Measurements from ENCODE around the gene FAF1. TPM values are rescaled to one million over a fixed set of nuclear protein-coding genes. Genes with fewer than 3 reads are reported as not detected.

FAF1 gene
- total and polyA plus RNA-seq, 4 donors, result 8.6 to 45.0 (median 18.2) TPM

DNA sequence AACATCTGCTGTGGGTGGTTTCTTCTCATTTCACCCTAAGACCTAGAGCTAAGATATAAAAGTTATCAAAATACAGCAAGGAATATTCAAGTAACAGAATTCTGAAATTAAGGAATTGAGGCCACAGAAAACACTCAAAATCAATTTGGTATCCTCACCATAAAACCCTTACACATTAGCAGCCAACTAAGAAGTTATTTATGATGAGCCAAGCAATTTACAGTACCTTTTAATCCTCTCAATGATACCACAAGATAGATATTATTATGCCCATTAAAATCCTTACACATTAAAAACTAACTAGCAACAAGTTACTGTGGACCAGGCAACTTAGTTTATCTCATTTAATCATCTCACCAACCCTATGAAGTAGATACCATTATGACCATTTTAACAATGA, 81.6 kb downstream of the FAF1 start:
- H3K4me3 ChIP-seq (ENCODE audit: low read depth in 1 of 3, low read length in 3 of 3), result no peak overlapping the region
- H3K4me1 ChIP-seq (ENCODE audit: control insufficient read depth in 4 of 4, insufficient read depth in 4 of 4, low read length in 3 of 4), result peaks cover 0 to 2% (median 0%) of the 10 kb centered on the region in 4 donors
- no peaks in the 10 kb centered on the region for H3K36me3 ChIP-seq (ENCODE audit: control insufficient read depth in 4 of 4, insufficient read depth in 3 of 4, low read depth in 1 of 4, low read length in 3 of 4)
- no peaks in the 10 kb centered on the region for H3K9me3 ChIP-seq (ENCODE audit: control insufficient read depth in 4 of 4, low read length in 3 of 4)
- TF ChIP-seq MAX (IDR thresholded peaks at IDR 0.05) (no peak), HNF4G (IDR thresholded peaks at IDR 0.05) (no peak), TAF1 (conservative IDR thresholded peaks at IDR 0.05) (no peak), GABPA (IDR thresholded peaks at IDR 0.05 in 1 of 2, conservative IDR thresholded peaks at IDR 0.05 in 1 of 2) (no peak), FOXA2 (IDR thresholded peaks at IDR 0.05) (no peak), EGR1 (IDR thresholded peaks at IDR 0.05; ENCODE audit: low read depth in 2 of 2) (no peak)
- TF ChIP-seq, protein P1, sequence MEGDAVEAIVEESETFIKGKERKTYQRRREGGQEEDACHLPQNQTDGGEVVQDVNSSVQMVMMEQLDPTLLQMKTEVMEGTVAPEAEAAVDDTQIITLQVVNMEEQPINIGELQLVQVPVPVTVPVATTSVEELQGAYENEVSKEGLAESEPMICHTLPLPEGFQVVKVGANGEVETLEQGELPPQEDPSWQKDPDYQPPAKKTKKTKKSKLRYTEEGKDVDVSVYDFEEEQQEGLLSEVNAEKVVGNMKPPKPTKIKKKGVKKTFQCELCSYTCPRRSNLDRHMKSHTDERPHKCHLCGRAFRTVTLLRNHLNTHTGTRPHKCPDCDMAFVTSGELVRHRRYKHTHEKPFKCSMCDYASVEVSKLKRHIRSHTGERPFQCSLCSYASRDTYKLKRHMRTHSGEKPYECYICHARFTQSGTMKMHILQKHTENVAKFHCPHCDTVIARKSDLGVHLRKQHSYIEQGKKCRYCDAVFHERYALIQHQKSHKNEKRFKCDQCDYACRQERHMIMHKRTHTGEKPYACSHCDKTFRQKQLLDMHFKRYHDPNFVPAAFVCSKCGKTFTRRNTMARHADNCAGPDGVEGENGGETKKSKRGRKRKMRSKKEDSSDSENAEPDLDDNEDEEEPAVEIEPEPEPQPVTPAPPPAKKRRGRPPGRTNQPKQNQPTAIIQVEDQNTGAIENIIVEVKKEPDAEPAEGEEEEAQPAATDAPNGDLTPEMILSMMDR (IDR thresholded peaks at IDR 0.05; ENCODE audit: low read depth, low read length, missing input control), result no peak
- H3K9ac ChIP-seq (ENCODE audit: low read depth in 1 of 2, low read length in 2 of 2), result no peak overlapping the region
- H3K27me3 ChIP-seq (ENCODE audit: control insufficient read depth in 4 of 4, insufficient read depth in 4 of 4, low read length in 3 of 4), result no peaks in the 10 kb centered on the region
- no peak overlapping the region for H3K27ac ChIP-seq (ENCODE audit: low read depth in 1 of 2, low read length in 2 of 2)
- DNase-seq (ENCODE audit: low spot score), result no peak

DNA sequence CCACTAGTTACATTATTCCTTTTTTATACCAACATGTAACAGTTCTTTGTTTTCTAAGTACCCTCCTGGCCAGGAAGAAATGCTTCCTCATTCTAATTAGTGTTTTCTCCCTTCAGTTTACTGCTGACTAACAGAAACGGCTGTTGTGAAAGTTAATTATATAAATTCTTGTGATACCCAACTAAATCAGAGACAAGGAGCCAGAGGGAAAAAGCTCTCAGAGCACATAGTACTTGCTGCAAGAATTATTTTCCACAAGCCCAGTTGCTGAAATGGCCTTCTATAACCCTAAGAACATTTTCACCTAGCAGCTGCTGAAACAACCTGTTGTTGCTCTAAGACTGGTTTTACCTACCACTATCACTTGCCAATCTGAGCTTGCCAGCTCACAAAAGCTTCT, 82.4 kb downstream of the FAF1 start:
- WGBS, result 70% methylated on average over 1 of the region's 1 CpG
- Histone ChIP-seq H3K4me1 (ENCODE audit: control insufficient read depth in 4 of 4, insufficient read depth in 4 of 4, low read length in 3 of 4) (peaks cover 0 to 2% (median 0%) of the 10 kb centered on the region in 4 donors), H3K36me3 (ENCODE audit: control insufficient read depth in 4 of 4, insufficient read depth in 3 of 4, low read depth in 1 of 4, low read length in 3 of 4) (no peaks in the 10 kb centered on the region), H3K27ac (ENCODE audit: low read depth in 1 of 2, low read length in 2 of 2) (no peak overlapping the region), H3K9me3 (ENCODE audit: control insufficient read depth in 4 of 4, low read length in 3 of 4) (no peaks in the 10 kb centered on the region), H3K9ac (ENCODE audit: low read depth in 1 of 2, low read length in 2 of 2) (no peak overlapping the region), H3K4me3 (ENCODE audit: low read depth in 1 of 3, low read length in 3 of 3) (no peak overlapping the region), H3K27me3 (ENCODE audit: control insufficient read depth in 4 of 4, insufficient read depth in 4 of 4, low read length in 3 of 4) (no peaks in the 10 kb centered on the region)
- no peak for TF ChIP-seq MAX (IDR thresholded peaks at IDR 0.05)
- TF ChIP-seq YY1 (IDR thresholded peaks at IDR 0.05), result no peak
- TF ChIP-seq HNF4A (conservative IDR thresholded peaks at IDR 0.05), result no peak
- no peak for TF ChIP-seq ZBTB33 (IDR thresholded peaks at IDR 0.05)
- TF ChIP-seq FOXA2 (IDR thresholded peaks at IDR 0.05), result no peak
- TF ChIP-seq FOXA1 (IDR thresholded peaks at IDR 0.05), result no peak
- TF ChIP-seq SP1 (IDR thresholded peaks at IDR 0.05), result no peak
- TF ChIP-seq, protein P2, sequence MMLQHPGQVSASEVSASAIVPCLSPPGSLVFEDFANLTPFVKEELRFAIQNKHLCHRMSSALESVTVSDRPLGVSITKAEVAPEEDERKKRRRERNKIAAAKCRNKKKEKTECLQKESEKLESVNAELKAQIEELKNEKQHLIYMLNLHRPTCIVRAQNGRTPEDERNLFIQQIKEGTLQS (IDR thresholded peaks at IDR 0.05), result no peak
- no peak for TF ChIP-seq GABPA (IDR thresholded peaks at IDR 0.05 in 1 of 2, conservative IDR thresholded peaks at IDR 0.05 in 1 of 2)
- TF ChIP-seq, protein P1 (IDR thresholded peaks at IDR 0.05; ENCODE audit: low read depth, low read length, missing input control), result no peak
- TF ChIP-seq TAF1 (conservative IDR thresholded peaks at IDR 0.05), result no peak
- no peak for TF ChIP-seq HNF4G (IDR thresholded peaks at IDR 0.05)
- no peak for TF ChIP-seq JUND (IDR thresholded peaks at IDR 0.05)
- TF ChIP-seq RAD21 (IDR thresholded peaks at IDR 0.05), result no peak
- no peak for TF ChIP-seq RXRA (IDR thresholded peaks at IDR 0.05)
- no peak for TF ChIP-seq NR2F2 (IDR thresholded peaks at IDR 0.05)
- no peak for TF ChIP-seq EGR1 (IDR thresholded peaks at IDR 0.05; ENCODE audit: low read depth in 2 of 2)
- TF ChIP-seq REST (IDR thresholded peaks at IDR 0.05), result no peak
- DNase-seq (ENCODE audit: low spot score), result no peak

Data from liver (tissue), 9 donors.